T follicular helper cell (primary cell): Measurements from ENCODE around the gene FUT3.

Source experiments
- DNase-seq: peaks from one replicate; pipeline ENCODE4 v3.0.0-alpha.2; 2020; ENCODE audit warnings: low read depth

FUT3 gene

DNA sequence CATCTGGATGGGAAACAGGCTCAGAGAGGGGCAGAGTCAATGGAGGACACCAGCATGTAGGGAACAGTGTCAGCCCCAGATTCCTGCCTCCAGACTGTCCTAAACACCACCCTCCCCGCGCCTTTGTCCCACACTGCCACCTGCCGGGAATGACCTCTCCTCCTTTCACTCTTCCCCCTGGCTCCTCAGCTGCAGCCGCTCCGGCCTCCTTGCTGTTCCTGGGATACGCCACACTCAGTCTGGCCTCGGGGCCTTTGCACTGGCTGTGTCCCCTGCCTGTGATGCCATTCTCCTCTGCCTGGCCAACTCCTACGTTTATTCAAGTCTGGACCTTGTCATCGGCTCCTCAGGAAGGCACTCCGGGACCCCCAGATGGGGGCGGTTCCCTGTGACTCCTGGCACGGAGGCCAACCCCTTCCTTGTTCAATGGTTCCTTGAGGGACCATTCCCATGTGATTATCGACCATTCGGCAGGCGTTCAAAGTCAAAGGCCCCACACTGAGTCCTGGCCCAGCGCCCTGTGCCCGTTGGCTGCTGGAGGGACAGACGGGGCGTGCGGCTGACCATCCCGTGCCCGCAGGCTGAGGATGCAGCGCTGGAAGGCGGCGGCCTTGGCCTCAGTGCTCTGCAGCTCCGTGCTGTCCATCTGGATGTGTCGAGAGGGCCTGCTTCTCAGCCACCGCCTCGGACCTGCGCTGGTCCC is 27.5 kb downstream of the FUT3 start:
- no peak for DNase-seq

DNA sequence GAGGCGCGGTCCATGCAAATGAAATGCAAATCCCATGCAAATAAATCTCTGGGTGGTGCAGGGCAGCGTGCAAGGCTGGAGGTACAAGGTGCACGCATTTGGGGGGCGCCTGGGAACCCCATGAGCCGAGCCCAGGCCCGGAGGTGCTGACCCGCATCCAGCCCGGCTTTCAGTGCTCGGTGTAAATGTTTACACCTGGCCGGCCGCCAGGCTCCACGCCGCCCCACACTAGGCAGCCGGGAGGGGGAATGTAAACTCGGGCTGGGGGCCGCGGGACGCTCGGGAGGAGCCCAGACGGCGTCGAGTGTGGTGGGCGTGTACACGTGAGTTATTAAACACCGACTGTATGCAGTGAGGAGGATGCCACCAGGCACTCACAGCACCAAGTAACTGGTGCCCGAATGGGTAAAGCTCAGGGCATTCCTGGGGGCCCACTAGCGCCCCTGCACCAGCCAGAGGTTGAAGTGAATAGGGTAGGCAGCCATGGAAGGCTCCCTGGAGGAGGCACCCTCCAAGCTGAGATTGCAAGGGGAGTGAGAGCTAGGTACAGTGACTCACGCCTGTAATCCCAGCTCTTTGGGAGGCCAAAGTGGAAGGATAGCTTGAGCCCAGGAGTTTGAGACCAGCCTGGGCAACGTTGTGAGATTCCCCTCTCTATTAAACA is 28.9 kb downstream of the FUT3 start:
- no peak for DNase-seq

DNA sequence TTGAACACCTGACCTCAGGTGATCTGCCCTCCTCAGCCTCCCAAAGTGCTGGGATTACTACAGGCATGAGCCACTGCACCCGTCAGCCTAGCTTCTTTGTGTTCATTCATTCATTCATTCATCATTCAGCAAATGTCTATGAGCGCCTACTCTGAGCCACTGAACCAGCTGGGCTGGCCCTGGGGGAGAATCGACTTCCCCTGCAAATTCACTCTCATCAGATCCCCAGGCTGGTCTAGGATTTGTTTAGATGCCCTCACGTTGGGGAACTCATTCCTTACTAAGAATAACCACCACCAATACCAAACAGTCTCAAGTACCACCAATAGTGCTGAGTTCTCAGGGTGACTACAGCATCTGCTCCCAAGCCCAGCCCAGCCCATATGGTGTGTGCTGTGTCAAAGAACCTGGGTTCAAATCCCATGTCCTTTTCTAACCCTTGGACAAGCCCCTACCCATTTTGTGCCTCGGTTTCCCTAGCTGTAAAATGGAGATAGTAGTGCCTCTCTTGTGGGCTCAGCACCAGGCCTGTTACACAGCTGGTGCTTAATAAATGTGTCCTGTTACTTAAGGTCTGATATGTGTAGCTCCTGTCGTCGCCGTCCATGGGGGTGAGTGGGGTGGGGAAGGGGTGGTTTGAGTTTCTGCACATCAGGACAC is 29.6 kb downstream of the FUT3 start:
- no peak for DNase-seq

DNA sequence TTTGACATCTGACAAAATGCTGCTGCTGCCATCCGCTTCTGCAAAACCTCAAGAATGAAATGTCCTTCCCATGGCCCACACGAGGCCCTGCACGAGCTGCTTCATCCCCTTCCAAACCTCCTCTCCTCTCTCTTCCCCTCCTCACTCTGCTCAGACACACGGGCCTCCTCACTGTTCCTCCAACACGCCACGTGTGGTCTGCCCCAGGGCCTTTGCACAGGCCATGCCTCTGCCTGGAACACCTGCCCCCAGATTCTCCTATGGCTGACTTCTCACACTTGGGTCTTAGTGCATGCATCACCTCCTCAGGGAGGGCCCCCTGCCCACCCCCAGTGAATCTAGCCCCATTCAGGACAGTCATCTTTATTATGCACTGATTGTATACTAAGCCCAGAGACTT is 30.5 kb downstream of the FUT3 start:
- no peak for DNase-seq

DNA sequence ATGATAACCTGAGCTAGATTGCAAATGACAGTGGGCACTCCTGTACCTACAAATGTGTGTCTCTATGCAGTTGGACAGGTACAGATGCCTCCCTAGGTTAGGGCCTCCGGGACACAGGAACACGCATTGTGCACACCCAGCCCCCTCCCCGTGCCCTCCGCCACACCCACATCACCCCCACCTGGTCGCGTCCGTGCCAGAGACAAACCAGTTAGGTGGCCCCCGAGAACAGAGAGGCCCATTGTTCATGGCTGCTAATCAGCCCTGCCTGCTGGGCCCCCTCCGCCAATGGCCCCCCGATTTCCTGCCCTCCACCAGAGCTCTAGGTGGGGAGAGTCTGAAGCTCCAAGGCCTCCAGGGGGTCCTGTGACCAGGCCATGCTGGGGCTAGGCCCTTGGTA is 32.7 kb downstream of the FUT3 start:
- no peak for DNase-seq

DNA sequence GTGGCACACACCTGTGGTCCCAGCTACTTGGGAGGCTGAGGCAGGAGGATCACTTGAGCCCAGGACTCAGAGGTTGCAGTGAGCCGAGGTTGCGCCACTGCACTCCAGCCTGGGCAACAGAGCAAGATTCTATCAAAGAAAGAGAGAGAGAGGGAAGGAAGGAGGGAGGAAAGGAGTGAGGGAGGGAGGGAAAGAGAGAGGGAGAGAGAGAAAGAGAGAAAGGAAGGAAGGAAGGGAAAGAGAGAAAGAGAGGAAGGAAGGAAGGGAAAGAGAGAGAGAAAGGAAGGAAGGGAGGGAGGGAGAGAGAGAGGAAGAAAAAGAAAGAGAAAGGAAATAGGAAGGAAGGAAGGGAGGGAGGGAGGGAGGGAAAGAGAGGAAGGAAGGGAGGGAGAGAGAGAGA is 34.0 kb downstream of the FUT3 start:
- DNase-seq: no peak

DNA sequence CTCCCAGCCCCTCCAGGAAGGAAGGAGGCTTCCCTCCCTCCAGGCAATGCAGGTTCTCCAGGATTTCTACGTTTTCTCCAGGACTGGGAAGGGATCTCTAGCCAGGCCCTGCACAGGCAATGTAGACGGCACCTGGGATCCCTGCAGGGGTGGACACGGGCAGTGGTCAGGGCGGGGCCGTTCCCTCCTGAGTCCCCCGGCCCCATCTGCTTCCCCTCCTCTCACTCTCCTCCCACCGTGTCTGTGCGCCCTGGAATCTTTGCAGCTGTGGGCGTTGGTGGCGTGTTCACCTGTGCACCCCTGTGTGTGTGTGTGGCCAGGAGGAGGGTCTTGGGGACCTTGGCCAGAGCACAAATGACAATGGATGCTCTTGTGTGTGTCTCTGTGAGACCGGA is 36.4 kb downstream of the FUT3 start:
- DNase-seq: no peak

DNA sequence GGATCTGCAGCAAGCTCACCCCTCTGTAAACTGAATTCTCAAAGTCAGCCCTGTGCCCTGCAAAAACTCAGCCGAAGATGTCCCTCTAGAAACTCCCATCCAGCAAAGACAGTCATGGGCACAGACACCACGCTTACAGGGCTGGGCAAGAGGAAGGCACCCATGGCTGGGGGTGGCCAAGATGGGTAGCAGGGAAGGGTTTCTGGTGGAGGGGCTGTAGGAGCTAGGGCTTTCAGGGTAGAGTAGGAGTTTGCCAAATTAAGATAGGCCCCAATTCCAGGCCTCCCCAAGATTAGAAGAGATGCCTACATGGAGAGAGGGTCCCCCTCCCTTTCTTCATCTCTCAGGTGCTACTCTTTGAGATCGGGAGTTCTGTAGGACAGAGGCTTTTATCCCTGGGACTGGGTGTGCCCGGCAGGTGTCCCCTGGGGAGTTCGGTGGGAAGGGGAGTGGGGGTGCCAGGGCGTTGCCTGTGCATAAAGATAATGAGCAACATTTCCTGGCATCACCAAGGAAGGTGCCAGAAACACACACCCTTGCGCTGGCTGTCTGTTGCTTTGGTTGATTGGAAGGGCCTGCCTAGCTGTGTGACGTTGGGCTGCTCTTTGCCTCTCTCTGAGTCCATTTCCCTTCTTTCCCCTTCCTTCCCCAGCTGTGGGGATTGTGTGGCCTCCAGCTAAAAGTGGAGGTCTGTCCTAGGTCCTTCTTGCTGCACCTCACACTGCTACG is 37.0 kb downstream of the FUT3 start:
- DNase-seq: no peak

DNA sequence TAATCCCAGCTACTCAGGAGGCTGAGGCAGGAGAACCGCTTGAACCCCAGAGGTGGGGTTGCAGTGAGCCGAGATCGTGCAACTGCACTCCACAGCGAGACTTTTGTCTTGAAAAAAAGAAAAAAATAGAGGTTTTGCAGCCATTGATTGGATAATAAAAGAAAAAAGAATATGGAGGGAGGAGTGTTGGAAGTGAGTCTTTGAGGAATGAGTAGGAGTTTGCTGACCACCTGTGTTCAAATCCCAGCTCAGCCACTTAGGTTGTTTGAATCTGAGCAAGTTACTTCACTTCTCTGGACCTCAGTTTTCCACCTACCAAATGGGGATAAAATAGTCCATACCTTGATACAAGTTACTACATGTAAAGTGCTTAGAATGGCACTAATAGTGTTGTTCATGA is 40.1 kb downstream of the FUT3 start:
- DNase-seq: no peak

DNA sequence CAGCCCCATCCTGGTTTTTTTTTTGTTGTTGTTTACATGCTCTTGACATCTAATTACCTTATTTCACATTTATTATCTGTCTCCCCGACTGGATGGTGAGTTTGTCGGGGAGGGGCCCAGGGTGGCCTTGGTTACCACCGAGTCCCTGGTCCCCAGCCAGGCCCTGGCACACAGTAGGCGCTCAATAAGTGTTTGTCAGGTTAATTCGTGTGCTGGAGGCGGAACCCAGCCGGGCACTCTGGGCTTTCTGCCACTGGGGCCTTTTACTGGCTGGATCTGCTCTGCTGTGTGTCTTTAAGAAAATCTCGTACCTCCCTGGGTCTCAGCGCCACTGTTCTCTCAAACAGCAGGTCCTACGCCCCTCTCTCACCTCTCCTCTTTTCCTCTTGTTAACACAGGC is 41.8 kb downstream of the FUT3 start:
- no peak for DNase-seq

DNA sequence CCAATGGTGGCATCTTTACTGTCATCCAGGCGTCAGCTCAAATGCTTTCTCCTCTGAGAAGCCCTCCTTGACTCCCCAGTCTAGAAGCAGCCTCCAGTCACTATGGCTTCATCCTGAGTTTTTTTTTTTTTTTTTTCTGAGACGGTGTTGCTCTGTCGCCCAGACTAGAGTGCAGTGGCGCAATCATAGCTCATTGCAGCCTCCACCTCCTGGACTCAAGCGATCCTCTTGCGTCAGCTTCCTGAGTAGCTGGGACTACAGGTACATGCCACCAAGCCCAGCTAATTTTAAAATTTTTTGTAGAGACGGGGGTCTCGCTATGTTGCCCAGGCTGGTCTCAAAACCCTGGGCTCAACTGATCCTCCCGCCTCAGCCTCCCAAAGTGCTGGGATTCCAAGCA is 42.2 kb downstream of the FUT3 start:
- DNase-seq: no peak

DNA sequence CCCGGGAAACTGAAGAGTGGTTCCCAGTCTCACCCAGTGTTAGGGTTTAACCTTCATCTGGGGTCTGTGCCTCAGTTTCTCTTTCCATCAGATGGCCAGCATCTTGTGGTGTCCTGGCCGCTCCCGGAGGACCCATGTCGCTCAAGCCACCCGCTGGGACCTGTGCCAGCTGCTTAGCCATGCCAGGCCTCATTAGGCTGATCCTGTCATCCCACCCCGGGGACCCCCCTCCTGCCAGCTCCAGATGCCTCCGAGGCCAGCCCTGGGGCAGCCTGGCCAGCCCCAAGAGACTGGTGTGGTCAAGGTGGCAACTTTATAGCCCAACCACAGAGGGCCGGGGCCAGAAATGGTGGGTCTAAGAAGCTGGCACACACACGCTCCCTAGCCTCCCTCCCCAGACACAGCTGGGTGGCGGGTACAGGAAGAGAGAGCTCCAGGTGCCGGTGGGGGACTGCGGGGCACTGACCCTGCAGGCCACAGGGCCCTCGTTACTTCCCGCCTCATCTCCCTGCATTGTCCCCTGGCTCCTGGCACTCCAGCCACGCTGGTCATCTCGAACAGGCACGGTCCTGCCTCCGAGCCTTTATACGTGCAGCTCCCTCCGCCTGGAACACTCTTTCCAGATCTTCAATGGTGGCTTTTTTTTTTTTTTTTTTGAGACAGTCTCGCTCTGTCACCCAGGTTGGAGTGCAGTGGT is 43.0 kb downstream of the FUT3 start:
- no peak for DNase-seq

DNA sequence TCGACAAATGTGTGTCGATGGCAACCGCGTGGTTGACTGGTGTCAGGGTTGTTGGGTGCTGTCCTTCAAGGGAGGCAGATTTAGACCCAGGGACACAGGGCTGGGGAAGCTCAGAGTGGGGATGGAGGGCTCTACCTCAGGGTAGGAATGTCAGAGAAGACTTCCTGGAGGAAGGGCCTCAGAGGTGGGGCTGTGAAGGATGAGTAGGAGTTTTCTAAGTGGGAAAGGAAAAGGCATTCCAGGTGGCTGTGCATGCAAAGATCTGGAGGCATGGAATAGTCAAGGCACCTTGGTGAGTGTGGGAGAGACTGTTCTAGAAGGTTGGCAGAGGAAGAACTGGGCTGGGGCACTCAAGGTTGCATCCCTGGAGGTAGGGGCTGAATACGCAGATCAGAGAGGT is 44.3 kb downstream of the FUT3 start:
- no peak for DNase-seq

DNA sequence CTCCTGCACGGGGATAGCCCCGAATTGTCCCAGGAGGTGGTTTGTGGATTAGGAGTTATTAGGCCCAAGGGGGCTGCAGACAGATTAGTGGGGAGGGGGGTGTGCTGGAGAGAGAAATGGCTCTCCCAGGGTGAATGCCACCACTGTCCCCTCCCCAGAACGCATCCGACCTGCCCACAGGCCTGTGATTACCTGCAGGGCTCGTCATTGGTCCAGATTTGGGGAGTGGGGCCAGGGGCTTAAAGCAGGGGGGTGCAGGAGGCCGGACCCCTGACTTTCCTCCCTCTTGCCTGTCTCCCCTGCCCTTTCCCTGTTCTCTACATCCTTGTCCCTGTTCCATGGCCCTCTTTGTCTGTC is 45.1 kb downstream of the FUT3 start:
- DNase-seq: no peak

DNA sequence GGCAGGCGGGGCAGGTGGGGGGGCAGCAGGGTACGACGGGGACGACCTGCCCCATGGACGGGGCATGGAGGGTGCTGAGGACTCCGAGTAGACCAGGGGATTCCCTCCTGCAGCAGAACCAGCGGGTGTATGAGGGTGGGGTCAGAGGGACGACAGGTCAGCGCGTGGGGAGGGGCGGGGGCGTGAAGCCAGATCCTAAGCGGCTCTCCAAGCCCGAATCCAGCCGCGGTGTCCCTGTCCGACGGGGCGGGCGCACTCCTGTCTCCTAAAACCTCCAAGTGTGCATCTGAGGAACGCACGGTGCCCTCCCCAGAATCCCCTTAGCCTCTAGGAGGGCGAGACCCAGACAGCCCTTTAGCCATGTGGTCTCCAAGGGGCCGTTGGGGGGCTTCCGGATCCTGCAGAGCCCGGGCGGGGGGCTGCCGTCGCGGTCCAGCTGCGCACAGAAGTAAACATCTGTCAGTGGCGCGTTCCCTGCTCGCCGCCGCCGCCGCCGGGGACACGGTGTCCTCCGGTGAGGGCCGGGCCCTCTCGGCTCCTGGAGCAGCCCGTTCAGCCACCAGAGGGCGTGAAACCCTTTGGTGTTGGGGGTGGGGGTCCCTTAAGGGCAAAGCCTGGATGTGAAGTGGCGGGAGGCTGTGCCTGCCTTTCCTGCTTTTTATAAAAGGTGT is 45.7 kb downstream of the FUT3 start:
- DNase-seq: peak; percentile 45

DNA sequence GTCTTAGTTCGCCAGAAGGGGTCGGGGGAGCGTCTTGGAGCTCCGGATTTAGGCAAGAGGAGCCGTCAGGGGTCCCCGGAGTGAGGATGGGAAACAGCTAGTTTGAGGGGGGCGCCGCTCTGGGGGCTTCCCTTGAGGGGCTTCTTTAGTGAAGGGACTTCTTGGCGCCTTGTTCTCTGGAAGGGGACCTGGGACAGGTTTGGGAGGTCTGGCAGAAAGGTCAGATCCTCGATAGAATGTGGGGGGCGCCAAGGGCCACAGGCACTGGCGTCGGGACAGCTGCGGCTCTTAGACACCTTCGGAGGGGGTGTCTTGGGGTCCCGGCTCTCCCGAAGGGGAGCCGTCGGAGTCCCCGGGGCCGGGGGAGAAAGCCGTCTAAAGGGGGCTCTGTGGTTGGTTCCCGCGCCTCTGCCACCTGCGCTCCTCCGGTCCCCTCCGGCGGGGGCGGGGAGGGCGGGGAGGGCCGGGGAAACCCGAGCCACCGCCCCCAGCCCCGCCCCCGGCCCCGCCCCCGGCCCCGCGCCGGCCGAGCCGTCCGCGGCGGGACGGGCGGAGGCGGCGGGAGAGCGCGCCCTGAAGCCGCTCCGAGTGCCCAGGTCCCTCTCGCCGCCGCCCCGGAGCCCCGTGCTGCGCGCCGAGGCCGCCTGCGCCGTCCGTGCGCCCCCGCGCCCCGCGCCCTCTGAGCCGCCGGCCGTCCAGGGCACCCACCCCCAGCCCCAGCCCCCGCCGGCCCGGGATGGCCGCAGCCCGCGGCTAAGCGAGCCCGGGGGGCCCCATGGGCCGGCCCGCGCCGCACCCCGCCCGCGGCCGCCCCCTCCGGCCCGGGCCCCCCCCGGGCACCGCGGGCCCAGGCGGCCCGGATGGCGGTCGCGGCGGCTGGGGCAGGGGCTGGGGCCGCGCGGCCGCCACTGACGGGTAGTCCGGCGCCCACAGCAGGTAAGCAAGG is 46.5 kb downstream of the FUT3 start, which contains the start of gene NRTN:
Gene NRTN (plus strand): TSS at position 552 of the 946 bp plus-strand sequence. CDS start 19,099 bp downstream, outside the sequence.
- DNase-seq: peak; percentile 47

DNA sequence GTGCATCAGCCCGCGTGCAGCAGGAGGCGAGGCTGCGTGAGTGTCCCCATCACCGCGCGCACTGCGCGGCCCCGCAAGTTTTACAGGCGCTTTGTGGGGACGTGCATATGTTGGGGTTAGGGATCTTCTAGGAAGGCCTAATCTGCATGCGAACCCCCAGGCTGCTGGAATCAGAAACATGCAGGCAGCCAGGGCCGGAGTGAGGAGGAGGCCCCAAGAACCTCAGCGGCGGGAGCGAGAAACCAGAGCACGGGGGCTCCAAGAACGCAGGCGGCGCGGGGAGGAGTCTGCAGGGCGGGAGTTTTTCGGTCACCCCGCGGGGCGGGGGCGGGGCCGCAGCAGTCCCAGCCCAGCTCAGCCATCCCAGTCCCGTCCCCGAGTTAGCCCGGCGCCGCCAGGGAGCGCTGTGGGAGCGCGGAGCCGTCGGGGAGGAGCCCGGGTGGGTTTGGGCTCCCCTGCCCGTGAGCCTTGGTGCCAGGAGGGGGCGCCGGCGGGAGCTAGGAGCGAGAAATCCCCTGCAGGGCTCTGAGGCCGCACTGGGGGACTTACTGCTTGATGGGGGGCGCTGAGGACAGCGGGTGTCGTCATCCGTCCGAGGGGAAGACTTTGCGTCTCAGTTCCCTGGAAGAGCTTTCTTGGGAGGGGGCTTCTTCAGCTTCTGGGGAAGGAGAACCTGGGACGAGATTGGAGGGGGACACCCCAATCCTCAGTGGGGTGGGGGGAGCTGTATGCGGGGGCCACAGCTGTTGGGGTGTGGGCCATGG is 47.3 kb downstream of the FUT3 start:
- DNase-seq: peak; percentile 92

DNA sequence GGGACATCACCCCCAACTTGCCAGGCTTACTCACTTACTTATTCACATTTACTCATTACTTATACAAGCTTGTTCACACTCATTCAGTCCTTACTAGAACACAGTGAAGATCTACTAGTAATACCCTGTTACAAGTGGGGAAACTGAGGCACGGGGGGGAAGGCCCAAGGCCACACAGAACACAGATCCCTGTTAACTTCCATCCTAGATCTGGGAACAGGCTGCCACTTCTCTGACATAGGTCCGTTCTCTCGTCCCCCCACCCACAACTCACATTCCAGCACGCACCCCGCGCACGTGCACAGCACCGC is 47.9 kb downstream of the FUT3 start:
- no peak for DNase-seq

DNA sequence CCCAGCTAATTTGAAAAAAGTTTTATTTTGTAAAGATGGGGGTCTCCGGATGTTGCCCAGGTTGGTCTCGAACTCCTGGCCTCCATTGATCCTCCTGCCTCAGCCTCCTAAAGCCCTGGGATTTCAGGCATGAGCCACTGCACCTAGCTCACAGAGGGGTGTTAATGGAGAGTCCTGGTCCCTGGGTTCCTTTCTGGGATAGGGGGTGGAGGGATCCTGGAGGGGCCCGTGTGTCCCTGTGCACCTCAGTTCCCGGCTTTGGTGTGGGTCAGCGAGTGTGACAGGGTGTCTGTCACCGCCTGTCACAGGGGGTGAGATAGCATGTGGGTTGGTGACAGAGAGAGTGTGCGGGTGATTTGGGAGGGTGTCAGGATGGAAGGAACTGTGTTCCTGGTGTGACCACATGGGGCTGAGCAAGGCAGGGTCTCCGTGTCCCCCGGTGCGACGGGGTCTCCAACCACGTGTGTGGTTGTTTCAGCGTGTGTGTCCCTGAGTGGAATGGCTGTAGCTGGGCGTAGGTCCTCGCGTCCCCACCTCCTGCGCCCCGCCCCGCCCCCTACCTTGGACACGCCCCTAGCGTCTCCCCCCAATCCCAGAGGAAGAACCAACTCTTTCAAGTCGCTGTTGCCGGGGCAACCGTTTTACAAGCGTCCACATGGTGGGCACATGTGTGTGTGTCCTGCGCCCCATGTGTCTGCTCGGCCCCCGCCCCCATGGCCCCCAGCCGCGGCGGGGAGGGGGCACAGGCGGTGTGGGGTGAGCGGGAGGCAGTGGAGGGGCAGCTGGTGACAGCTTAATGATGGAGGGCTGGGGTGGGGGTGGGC is 49.2 kb downstream of the FUT3 start:
- DNase-seq: no peak
